DMS79 (cell line): ENCODE data around the gene NYAP1.
"Not testable (repeated sequence)": the region's sequence is repeated elsewhere in the genome, so short reads cannot be mapped to it uniquely, and the experiment has no call there.

Experiments used
- DNase-seq: peaks from one replicate; lab custom pipeline; 2025; lab: John Stamatoyannopoulos, UW

NYAP1 gene

DNA sequence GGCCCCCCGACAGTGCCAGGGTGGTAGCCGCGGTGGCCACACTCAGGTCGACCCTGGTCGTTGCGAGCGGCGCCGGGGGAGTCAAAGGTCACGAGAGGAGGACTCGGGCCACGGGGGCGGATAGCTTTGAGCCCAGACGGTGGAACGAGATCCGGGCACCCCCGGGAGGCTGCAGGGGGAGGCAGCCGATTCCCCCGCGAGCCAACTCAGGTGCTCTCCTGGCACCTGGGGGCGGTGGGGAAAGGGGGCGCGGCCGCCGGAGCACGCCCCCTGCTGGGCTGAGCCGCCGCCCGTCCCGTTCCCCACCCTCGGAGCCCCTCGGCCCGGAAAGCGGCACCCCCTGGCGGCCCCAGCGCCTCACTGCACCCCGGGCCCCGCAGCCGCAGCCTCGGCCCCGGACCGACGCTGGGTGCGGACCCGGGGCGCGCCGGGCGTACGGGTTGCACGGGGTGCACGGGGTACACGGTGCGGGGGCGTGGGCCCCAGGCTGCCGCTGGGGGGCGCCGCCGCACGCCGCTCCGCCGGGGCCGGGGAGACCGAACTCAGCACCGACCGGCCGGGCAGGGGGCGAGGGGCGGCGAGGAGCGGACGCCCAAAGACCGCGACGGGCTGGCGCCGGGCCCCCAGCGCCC, 521 bp upstream of the NYAP1 start:
- peak; percentile 18 for DNase-seq

DNA sequence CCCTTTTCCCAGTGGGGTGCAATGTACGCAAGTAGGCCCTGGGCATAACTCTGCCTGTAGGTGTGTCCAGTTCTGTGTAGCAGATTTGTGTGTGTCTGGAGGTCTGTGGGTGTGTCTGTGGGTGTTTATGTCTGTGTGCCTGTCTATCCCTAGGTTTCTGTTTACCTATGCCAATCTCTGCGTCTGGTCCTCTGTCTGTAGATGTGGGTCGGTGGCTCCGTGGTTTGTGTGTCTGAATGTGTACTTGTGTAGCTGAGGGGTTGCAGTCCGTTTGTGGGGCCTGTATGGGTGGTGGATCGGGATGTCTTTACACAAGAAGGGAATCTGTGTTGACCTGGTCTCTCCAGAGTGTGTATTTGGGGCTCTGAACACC, 932 bp downstream of the NYAP1 start:
- DNase-seq = no peak

DNA sequence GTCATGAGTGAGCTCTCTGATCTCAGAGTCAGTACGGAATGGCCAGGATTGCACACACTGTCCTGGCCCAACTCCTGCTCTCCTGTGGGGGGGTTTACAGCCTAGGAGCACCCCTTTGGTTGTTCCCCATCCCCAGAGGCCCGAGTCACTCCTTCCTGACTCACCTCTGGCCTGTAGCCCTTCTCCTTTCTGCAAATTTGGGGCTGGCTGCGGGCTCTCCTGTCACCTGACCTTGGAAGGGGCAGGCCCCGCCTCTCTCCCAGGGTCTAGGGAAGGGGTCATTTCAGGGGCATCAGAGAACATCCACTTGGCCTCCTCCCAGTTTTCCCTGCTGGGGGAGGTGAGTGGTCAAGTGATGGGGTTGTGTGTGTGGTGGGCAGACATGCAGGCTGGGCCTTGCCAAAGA, 1.7 kb downstream of the NYAP1 start:
- no peak for DNase-seq

DNA sequence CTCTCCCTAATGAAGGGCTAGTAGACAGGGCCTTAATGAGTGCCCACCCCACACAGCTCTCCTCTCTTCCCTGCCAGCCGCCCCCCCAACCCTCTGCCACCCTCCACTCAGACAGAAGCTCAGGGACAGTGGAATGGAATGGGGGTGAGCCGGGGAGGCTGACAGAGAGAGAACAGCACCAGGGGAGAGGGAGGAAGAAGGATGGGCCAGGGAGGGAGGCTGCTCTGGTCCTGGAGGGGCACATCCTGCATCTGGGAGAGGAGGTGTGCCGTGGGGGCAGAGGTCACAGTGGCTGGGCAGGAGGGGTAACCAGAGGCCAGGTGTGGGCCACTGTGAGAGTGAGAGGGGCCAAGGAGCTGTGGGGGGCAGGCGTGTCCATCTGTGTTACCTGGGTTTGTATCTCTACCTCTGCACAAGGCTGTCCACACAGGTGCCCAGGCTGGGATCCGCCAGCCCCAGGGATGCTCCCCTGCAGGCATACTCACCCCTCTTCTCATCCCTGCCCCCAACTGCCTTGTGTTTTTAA, 2.4 kb downstream of the NYAP1 start:
- DNase-seq = no peak

DNA sequence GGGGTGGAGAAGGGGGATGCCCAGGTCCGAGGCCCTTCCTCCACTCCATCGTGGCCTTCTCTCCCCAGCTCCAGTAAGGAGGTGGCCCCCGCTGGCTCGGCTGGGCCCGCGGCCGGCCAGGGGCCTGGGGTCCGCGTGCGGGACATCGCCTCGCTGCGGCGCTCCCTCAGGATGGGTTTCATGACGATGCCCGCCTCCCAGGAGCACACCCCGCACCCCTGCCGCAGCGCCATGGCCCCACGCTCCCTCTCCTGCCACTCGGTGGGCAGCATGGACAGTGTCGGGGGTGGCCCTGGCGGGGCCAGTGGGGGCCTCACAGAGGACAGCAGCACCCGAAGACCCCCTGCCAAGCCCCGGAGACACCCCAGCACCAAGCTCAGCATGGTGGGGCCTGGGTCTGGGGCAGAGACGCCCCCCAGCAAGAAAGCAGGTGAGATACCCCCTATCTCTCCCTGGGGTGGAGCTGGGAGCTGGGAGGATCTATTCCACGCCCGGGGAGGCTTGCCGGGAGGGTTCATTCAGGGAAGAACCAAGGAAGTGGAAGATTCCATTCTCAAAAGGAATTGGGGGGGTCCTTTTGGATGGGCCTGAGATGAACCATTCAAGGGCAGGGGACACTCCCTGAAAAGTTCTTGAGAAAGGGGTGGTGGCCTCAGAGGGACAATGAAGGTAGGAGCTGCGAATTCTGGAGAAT, 3.2 kb downstream of the NYAP1 start:
- no peak for DNase-seq

DNA sequence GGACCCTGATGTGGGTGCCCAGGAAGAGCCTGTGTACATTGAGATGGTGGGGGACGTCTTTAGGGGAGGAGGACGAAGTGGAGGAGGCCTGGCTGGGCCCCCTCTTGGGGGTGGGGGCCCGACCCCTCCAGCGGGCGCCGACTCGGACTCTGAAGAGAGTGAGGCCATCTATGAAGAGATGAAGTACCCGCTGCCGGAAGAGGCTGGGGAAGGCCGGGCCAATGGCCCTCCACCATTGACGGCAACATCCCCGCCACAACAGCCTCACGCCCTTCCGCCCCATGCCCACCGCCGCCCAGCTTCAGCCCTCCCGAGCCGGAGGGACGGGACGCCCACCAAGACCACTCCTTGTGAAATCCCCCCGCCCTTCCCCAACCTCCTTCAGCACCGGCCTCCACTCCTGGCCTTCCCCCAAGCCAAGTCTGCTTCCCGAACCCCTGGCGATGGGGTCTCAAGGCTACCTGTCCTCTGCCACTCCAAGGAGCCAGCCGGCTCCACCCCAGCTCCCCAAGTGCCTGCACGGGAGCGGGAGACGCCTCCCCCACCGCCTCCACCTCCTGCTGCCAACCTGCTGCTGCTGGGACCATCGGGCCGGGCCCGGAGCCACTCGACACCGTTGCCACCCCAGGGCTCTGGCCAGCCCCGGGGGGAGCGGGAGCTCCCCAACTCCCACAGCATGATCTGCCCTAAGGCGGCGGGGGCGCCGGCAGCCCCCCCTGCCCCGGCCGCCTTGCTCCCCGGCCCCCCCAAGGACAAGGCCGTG, 4.8 kb downstream of the NYAP1 start:
- DNase-seq = no peak

DNA sequence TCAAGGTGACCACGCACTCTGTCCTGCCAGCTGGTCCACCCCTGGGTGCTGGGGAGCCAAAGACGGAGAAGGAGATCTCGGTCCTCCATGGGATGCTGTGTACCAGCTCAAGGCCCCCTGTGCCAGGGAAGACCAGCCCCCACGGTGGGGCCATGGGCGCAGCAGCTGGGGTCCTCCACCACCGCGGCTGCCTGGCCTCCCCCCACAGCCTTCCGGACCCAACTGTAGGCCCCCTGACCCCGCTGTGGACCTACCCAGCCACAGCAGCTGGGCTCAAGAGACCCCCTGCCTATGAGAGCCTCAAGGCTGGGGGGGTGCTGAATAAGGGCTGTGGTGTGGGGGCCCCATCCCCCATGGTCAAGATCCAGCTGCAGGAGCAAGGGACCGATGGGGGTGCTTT, 5.4 kb downstream of the NYAP1 start:
- no peak for DNase-seq

DNA sequence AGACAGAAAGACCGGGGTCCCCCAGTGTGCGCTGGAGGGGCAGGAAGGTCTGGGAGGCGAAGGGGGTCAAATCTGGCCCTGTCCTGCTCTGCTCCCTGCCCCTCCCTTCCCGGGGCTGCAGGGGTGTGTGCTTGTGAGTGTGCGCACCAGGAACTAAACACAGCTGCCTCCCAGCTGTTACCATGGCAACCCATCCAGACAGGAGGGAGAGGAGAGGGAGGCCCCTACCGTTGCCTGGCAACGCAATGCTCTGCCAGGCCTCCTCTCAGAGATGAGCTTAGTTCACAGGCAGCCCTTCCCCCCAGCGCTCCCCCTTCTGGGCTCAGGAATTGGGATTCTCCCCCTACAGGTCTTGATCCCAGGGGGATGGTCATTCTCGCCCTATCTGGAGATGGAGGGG, 6.1 kb downstream of the NYAP1 start:
- peak; percentile 97 for DNase-seq

DNA sequence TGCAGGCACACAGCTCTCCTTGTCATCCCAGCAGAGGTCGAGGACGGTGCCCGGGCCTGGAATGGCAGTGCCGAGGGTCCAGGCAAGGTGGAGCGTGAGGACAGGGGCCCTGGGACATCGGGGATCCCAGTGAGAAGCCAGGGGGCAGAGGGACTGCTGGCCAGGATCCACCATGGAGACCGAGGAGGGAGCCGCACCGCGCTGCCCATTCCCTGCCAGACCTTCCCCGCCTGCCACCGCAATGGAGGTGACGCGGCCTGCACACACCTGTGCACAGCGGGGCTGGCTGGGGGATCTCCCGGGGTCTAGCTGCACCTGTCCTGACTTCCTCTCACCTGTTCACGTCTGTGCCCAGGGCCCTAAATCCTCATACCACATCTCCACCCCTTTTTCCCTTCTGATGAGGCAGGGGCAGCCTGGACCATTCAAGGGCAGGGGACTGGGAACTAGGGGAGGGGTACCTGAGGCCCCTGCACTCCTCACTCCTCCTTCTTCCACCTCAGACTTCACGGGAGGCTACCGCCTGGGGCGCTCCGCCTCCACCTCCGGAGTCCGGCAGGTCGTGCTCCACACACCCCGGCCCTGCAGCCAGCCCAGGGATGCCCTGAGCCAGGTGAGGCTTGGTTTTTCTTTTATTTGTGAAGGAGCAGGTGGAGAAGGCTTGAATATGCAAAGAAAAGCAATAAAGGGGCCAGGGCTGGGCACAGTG, 6.9 kb downstream of the NYAP1 start:
- no peak for DNase-seq

DNA sequence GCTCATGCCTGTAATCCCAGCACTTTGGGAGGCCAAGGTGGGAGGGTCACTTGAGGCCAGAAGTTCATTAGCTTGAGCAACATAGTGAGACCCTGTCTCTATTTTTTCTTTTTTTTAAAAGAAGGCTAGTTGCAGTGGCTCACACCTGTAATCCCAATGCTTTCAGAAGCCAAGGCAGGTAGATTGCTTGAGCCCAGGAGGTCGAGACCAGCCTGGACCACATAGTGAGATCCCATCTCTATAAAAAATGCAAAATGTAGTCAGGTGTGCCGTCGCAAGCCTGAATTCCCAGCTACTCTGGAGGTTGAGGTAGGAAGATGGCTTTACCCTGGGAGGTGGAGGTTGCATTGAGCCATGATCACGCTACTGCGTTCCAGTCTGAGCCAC, 7.5 kb downstream of the NYAP1 start:
- DNase-seq = no peak

DNA sequence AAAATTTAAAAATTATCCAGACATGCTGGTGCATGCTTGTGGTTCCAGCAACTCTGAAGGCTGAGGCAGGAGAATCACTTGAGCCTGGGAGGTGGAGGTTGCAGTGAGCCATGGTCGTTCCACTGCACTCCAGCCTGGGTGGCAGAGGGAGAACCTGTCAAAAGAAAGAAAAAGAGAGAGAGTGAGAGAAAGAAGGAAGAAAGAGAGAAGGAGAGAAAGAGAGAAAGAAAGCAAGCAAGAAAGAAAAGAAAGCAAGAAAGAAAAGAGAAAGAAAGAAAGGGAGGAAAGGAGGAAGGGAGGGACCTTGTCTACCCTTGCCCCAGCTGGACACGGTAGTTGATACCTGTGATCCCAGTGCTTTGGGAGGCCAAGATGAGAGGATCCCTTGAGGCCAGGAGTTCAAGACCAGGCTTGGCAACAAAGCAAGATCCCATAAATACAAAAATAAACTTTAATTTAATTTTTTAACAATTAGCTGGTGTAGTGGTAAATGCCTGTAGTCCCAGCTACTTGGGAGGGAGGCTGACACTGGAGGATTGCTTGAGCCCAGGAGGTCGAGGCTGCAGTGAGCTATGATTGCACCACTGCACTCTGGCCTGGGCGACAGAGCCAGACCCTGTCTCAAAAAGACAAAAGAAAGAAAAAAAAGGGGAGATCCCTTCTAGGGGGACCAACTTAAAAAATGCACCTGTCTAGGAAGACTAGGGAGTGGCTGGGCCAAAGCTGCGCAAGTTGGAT, 9.2 kb downstream of the NYAP1 start:
- DNase-seq = no peak

DNA sequence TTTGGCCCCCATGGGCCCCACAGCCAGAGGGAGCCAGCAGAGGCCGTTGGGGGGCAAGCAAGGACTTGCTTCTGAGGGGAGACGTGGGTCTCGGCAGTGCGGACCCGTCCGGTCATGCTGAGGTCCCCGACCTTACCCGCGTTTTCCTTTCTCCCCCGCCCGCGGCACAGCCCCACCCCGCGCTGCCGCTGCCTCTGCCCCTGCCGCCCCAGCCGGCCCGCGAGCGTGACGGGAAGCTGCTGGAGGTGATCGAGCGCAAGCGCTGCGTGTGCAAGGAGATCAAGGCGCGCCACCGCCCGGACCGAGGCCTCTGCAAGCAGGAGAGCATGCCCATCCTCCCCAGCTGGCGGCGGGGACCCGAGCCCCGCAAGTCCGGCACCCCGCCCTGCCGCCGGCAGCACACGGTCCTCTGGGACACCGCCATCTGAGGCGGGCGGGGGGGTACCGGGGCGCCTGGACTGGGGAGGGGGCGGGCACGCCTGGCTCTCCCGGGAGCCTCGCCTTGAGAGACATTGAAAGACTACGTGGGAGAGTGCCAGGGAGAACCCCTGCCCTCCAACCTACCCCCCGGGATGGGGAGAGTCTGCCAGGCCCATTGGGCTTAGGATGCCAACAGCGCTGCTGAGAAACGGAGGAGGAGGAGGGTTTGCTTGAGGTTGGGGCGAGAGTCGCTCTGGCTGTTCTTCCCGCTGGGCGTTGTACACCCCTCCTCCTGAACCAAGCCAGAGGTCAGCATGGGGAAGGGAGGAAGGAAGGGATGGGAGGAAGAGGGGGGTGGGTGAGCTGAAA, 9.9 kb downstream of the NYAP1 start:
- no peak for DNase-seq

DNA sequence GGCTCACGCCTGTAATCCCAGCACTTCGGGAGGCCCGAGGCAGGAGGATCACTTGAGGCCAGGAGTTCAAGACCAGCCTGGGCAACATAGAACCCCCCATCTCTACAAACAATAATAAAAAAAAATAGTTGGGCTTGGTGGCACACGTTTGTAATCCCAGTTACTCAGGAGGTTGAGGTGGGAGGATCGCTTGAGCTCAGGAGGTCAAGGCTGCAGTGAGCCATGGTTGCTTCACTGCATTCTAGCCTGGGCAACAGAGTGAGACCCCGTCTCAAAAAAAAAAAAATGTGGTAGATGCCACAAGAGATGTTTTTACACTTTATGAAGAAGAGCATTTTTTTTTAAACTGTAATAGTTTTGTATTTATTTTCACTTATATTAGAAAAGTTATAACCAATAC, 12.8 kb downstream of the NYAP1 start:
- no peak for DNase-seq

DNA sequence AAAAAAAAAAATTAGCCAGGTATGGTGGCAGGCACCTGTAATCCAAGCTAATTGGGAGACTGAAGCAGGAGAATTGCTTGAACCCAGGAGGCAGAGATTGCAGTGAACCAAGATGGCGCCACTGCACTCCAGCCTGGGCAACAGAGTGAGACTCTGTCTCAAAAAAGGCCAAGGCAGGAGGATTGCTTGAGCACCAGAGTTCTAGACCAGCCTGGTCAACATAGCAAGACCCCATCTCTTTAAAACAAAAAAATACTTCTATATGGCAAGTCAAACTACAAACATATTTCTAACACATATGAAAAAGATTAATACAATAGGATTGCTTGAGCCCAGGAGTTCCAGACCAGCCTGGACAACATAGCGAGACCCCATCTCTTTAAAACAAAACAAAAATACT, 17.0 kb downstream of the NYAP1 start:
- not testable (repeated sequence) for DNase-seq

DNA sequence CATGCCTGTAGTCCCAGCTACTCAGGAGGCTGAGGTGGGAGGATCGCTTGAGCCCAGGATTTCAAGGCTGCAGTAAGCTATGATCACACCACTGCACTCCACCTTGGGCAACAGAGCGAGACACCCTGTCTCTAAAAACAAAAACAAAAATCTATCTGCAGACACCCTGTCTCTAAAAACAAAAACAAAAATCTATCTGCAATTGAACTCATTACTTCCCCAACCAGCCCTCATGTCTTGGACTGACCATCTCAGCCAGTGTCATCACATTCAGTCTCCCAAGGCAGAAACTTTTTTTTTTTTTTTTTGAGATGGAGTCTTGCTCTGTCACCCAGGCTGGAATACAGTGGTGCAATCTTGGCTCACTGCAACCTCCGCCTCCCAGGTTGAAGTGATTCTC, 20.3 kb downstream of the NYAP1 start:
- not testable (repeated sequence) for DNase-seq

DNA sequence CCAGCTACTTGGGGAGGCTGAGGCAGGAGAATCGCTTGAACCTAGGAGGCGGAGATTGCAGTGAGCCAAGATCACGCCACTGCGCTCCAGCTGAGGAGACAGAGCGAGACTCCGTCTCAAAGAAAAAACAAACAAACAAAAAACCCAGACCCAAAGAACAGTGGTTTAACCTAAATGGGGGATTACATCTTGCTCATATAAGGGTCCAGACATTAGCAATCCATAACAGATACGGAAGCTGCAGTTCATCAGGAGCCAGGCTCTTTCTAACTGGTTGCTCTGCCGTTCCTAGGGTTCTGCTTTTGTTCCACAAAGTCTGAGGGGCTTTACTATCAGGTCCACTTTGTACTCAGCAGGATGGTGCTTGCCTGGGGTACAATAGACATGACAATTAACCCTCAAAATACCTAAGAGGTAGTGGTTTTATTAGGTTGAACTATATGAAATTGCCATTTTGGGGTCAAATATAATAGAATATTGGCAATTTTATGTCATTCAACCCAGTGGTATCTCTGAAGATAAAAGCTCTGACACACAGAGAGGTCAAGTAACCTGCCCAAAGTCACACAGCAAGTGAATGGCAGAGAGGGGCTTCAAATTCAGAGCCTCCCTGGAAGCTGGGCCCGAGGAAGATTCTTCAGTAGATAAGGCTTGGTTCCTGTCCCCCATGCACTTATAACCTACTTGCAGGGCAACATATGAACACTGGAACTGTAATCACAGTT, 21.3 kb downstream of the NYAP1 start:
- DNase-seq = no peak

DNA sequence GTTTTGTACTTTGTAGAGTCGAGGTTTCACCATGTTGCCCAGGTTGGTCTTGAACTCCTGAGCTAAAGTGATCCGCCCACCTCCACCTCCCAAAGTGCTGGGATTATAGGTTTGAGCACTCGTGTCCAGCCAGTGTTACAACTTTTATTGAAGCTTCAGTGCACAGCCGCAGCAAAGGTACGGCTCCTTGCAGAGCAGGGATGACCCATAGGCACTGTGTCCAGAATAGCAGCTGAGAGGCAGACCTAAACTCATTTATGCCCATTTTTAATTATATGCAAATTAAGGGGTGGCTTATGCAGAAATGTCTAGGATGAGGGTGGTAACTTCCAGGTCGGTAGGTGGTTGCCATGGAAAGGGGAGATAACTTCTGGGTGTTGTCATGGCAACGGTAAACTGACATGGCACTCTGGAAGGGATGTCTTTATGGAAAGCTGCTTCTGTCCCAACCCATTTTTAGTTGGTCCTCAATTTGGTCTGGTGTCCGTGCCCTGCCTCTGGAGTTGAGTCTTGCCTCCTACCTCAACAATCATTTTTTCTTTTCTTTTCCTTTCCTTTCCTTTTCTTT, 22.7 kb downstream of the NYAP1 start:
- no peak for DNase-seq

DNA sequence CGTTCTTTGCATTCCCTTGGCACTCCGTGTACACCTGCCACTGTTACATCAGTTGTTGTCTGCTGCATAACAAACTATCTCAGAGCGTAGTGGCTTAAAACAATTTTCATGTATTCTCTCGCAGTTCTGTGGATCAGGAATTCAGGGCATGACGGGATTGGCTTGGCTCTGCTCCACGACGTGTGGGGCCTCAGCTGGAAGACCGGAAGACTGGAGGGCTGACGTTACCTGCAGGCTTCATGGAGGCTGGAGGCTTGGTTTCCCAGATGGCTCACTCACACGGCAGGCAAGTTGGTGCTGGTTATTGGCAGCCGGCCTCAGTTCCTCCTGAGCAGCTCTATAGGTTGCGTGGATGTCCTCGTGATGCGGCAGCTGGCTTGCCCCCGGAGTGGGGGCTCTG, 25.5 kb downstream of the NYAP1 start:
- DNase-seq = peak; percentile 39

DNA sequence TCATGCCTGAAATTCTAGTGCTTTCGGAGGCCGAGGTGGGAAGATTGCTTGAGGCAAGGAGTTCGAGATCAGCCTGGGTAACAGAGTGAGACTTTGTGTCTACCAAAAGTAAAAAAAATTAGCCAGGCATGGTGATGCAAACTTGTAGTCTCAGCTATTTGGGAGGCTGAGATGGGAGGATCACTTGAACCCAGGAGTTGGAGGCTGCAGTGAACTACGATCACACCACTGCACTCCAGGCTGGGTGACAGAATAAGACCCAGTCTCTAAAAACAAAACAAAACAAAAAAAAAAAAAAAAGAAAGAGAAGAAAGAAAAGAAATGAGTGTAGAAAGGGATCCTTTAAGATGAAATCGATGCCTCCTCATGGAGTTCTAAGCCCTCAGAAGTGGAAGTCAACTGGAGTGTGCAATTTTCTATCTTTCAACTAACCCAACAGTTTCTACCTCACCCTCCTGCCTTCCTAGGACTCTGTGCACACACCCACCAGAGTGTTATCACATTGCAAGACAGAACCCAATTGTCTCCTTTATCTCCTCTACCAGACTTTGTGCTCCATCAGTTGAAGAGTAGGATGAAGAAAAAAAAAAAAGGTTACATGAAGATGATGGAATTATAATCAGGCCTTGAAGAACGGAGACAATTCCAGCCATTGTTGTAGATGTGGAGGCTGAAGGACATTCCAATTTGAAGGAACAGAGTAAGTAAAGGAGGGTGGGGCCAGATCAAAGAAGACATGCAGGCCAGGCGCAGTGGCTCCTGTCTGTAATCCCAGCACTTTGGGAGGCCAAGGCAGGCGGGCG, 26.9 kb downstream of the NYAP1 start:
- no peak for DNase-seq
